ENCODE measurements around the gene PAQR9.

PAQR9 gene

DNA sequence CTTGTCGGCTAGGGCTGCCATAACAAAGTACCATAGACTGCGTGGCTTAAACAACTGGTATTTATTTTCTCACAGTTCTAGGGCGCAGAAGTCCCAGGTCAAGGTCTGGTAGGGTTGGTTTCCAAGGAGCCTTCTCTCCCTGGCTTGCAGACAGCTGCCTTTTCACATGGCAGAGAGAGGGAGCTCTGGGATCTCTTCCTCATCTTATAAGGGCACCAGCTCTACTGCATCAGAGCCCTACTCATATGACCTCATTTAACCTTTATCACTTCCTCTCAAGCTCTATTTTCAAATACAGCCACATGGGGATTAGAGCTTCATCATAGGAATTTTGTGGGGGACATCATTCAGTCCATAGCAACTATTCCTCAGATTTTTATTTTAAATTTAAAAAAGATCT, 17.6 kb upstream of the PAQR9 start:
- no peak for DNase-seq

GRCh38 chr3:142977399-142977728, 13.9 kb upstream of the PAQR9 start:
- no peak for DNase-seq

GRCh38 chr3:142976621-142977398, 13.3 kb upstream of the PAQR9 start:
- DNase-seq = no peak

GRCh38 chr3:142975316-142975995, 12.0 kb upstream of the PAQR9 start:
- DNase-seq = no peak

DNA sequence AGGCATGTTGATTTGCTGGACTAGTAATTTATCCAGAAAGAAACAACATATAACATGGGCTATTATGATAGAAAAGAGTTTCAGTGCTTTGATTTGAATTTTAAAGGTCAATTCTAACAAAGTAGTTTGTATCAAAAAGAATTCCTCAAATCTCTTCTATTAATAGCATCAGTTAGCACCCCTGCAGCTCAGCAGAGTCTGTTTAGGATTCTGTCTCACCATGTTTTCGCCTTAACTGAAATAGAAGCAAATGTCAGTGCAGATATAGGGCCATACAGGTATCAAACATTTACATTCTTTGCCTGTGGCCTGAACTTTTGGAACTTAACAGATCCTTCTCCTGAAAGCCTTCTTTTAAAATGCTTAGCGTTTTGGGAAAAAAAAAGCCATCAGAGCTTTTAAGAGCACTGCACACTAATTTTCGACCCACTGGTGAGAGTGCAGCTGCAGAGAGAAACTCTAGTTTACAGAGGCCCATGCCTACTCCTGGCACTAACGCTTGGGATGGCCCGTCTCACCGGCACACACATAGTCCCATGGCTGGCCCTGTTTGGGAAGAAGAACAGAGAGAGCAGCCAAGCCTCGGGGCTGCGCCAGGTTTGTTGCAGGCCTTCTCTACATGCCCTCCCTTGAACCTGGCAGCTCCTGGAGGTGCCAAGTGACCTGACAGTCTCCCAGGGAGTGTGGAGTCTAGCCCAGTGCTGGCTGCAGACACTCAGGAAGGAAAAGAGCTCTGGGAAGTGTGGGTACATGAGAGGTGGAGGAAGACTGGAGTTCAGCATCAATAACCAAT, 9.9 kb upstream of the PAQR9 start:
- no peak for DNase-seq

DNA sequence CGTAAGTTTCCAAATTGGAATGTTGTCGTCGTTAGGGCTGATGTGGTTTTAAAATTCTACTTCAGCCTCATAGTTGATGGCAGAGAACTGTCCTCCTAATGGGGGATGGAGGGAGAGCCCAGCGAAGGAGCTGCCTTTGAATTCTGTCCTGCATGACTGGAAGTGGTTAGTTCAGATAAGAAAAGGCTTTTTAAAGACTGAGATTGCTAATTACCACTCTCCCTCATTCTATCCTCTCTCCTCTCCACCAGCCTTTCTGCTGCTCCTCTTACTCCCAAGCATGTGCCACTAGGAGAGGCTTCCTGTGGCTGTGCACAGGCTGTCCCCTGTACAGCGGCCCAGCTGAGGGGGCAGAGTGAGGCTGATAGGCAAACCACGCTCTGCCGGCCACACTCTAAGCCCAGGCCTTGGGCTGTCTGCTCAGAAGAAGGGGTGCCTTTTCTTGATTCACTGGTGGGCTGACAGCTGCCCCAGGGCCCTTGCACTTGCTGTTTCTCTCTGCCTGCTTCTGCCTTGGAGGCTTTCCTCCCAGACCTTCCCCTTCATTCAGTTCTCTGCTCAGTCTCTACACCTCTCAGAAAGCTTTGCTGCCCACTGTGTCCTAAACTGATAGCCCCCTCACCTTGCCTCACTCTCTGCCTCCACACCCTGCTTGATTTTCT, 8.7 kb upstream of the PAQR9 start:
- DNase-seq = no peak

- DNase-seq = no peak
Measured at GRCh38 chr3:142971431-142971830, 8.0 kb upstream of the PAQR9 start.

DNA sequence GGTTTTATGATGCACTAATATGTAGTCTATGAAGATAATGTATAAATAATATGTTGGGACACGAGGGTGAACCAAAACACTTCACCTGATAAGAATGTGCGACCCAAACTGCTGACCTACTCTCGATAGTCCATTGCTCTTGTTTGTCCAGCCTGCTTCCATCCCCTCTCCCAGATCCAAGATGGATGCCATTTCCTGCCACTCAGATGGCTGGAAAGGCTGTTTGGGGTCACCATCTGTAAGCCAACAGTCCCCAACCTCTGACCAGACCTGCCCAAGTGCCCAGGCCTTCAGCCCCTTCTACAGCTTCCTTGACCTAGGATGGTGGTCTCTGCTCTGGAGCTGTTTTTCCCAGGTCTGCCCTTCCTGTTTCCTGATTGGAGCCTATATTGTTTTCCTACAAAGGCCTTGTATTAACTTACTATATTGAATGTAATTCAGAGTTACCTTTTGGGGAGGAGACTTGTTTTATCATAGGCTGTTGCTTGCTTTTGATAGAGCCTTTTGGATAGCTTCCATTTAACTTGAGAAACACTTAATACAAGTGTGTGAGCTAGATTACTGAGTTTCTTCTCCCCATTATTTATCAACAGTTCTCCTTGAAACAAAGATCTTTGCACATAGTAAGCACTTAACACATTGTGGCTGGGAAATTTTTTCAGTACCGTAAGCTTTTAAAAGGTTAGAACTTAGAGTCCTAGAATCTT, 5.0 kb upstream of the PAQR9 start:
- no peak for DNase-seq

DNA sequence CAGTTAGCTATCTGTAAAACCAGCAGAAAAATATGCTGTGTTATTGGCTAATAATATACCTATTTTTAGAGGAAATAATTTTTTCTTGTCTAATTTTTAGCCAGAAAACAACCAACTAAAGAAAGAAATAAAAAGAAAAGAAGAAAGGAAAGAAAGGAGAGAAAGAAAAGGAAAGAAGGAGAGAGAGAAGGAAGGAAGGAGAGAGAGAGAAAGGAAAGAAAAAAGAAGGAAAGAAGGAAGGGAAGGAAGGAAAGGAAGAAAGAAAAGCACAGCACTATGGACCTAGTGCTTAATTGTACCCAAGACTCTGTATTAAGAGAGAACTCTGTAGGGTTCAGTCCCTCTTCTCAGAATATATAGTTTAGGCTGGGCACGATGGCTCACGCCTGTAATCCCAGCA, 3.3 kb upstream of the PAQR9 start:
- no peak for DNase-seq

- DNase-seq = no peak
Measured at GRCh38 chr3:142965581-142965980, 2.1 kb upstream of the PAQR9 start.

DNA sequence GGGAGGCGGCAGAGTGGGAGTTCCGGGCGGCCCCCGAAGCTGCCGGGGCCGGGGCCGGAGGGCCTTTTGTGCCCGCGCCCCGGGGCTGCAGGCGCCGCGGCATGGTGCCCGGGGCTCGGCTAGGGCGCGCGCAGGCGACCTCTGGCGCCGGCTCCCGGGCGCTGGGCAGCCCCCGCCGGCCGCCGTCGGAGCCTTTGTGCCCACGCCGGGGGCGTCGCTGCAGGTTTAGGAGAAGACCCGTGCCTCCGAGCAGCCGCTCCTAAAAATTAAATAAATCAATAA, 299 bp downstream of the PAQR9 start:
- DNase-seq = no peak

DNA sequence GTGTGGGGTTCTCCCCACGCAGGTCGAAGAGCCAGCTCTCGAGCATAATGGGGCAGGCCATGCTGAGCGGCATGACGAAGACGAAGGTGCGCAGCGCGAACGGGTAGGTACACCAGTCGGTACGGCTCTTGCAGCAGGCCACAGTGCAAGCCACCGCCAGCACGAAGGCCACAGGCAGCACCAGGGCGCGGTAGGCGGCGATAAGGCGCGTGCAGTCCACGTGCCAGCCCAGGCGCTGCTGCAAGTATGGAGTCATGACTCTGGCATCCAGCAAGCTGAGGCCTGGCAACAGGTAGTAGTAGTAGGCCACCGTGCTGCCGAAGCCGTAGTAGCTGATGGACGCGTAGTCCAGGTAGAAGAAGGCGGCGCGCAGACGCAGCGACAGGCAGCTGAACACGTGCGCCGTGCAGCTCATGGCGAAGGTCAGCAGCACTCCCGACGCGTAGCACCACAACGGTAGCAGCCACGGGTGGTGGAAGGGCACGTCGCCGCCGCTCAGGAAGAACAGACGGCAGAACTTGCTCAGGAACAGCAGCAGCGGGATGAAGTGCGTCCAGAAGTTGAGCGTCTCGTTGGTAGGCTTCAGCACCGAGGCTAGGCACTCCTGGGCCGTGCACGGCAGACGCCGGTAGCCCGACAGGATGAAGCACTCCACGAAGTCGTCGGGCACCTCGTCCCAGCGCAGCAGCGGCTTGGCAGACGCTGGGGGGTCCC, 797 bp downstream of the PAQR9 start:
- no peak for DNase-seq

- no peak for DNase-seq
Measured at GRCh38 chr3:142962175-142962519, 1.3 kb downstream of the PAQR9 start.

- DNase-seq = no peak
Measured at GRCh38 chr3:142961539-142961938, 1.9 kb downstream of the PAQR9 start.

- DNase-seq = no peak
Measured at GRCh38 chr3:142960322-142960850, 3.1 kb downstream of the PAQR9 start.

GRCh38 chr3:142958707-142959106, 4.8 kb downstream of the PAQR9 start:
- no peak for DNase-seq

DNA sequence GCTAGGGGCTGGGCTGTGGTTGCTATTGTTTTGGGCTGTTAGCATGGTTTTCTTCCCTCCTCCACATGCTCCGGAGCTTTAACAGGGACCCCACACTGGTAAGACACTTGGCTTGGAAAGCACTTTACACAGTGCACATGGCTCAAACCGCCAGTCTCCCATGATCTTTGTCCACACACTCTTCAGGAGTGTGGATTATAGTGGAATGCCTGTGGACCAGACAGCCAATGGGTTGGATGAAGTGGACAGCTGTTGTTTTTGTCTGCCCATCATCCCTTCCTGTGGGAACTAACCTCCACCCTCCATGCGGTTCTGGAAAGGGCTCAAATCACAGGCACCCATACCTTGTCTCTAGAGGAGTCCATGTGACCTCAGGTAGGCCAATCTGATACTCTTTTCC, 10.0 kb downstream of the PAQR9 start:
- no peak for DNase-seq

DNA sequence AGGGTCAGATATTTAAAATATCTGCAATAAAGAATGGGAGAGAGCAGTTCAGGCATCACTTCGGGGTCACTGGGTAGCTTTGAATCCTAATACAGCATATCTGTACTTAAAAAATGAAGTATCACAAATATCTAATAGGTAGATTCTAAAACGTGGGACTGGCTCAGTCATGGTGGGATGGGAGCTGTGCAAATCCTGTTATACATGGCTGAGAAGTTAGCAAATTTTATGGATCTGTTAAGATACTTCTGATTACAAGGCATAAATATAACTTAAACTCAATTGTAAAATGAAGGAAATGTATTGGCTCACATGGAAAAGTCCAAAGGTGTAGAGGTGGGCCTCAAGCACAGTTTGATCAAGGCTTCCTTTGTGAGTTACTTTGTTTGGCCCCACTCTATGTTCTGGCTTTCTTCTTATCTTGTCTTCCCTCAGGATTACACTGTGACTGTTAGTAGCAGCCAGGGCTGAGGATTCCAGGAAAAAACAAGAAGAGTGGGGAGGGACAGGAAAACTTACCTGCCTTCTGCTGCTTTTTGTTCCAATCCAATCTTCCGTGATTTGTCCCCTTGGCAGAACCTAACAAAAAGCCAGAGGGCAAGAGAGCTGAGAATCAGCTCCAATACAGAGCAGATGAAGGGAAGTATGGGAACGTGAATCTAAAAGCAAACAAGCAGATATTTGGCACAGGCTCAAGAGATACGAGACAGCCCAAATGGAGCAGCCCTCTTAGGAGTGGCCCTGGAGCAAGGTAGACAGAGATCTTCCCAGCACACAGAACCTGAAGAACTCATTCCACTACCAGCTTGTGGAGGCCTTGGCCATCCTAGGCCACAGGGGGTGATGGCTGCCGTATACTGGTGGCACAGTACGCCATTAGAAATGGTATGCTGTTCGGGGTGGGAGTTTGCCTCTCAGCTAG, 10.9 kb downstream of the PAQR9 start:
- DNase-seq = no peak

DNA sequence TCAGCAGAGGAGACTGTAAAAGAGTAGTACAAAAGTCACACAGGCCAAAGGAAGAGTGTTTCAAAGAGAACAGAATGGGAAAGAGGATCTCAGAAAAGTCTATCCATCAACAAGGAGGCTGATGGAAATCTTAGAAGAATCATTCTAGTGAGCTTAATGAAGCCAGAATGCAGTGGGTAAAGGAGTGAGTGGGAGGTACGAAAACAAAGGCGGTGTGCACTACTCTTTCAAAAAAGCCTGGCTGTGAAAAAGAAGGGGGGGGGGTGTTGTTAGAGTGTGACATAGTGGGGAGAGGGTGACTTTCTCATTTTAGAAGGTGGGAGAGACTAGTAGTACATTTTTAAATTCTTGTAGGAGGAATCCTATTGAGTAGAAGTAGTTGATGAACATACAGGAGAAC, 11.7 kb downstream of the PAQR9 start:
- DNase-seq = no peak

GRCh38 chr3:142950972-142951371, 12.5 kb downstream of the PAQR9 start:
- DNase-seq = no peak

Measured in CD4-positive, alpha-beta T cell treated with Interleukin-21 for 1 hour (primary cell).